SK-N-SH (cell line): ENCODE data around the gene MYH15. TPM values are rescaled to one million over a fixed set of nuclear protein-coding genes. Genes with fewer than 3 reads are reported as not detected.

Source experiments
- CTCF ChIA-PET: fragments of 300-600, 350-600 bp; formaldehyde crosslinking; extraction: SDS; loops from one replicate; lab custom pipeline; 2021; lab: Yijun Ruan, JAX
- POLR2A ChIA-PET: fragments of 350-600 bp; sonication (Branson Sonifier 250); formaldehyde crosslinking; extraction: SDS; loops from one replicate; lab custom pipeline; 2020; ENCODE audit warnings: antibody characterized with exemption, inconsistent platforms; lab: Yijun Ruan, JAX
- DNase-seq: peaks from one replicate; pipeline ENCODE4 v3.0.0; 2012
- H2AFZ ChIP-seq: fragments of 200-600 bp; sonication (generic); 2 replicates; pipeline ENCODE4 v1.8.1; 2016; ENCODE audit warnings: antibody characterized with exemption, mild to moderate bottlenecking, low read depth
- H3F3A ChIP-seq: fragments of 200-600 bp; sonication (generic); replicated peaks from 2 replicates; pipeline ENCODE3; 2016; ENCODE audit warnings: antibody characterized with exemption, mild to moderate bottlenecking; ENCODE audit not compliant: insufficient read depth
- H3K27ac ChIP-seq, 2 experiments: fragments of 200-500 bp in 1 of 2; fragments of 200-600 bp in 1 of 2; sonication (Bioruptor generic) in 1 of 2; sonication (generic), shearing (Covaris generic) in 1 of 2; 2 replicates each; pipeline versions ENCODE4 v1.5.1 to v1.6.1; 2014 to 2016; ENCODE audit warnings: low read depth in 2 of 2, inconsistent platforms in 1 of 2, low read length in 1 of 2, mild to moderate bottlenecking in 1 of 2, mixed read lengths in 1 of 2
- H3K27me3 ChIP-seq: fragments of 200-600 bp; sonication (generic), shearing (Covaris generic); 2 replicates; pipeline ENCODE4 v1.6.1; 2016; ENCODE audit warnings: mixed run types; ENCODE audit not compliant: insufficient read depth
- H3K36me3 ChIP-seq, 2 experiments: fragments of 200-500 bp in 1 of 2; fragments of 200-600 bp in 1 of 2; sonication (Bioruptor generic) in 1 of 2; sonication (generic) in 1 of 2; replicated peaks in 1 of 2; 2 replicates each; pipeline versions ENCODE3 to v1.5.1; 2014 to 2016; ENCODE audit warnings: low read length in 1 of 2, mild to moderate bottlenecking in 1 of 2; ENCODE audit not compliant: insufficient read depth in 2 of 2, control insufficient read depth in 1 of 2
- H3K4me1 ChIP-seq, 2 experiments: fragments of 200-500 bp in 1 of 2; fragments of 200-600 bp in 1 of 2; sonication (Bioruptor generic) in 1 of 2; sonication (generic), shearing (Covaris generic) in 1 of 2; 2 replicates each; pipeline versions ENCODE4 v1.5.1 to v1.6.1; 2014 to 2016; ENCODE audit warnings: low read depth in 1 of 2, low read length in 1 of 2, mixed run types in 1 of 2; ENCODE audit not compliant: insufficient read depth in 2 of 2, control insufficient read depth in 1 of 2
- H3K4me2 ChIP-seq: fragments of 200-600 bp; sonication (generic), shearing (Covaris generic); 2 replicates; pipeline ENCODE4 v1.6.1; 2017; ENCODE audit warnings: mixed run types
- H3K4me3 ChIP-seq, 2 experiments: fragments of 200-500 bp in 1 of 2; fragments of 200-600 bp in 1 of 2; sonication (Bioruptor generic) in 1 of 2; sonication (generic), shearing (Covaris generic) in 1 of 2; 2 replicates each; pipeline versions ENCODE4 v1.5.1 to v1.8.1; 2014 to 2016; ENCODE audit warnings: low read depth in 2 of 2, inconsistent platforms in 1 of 2, low read length in 1 of 2, mild to moderate bottlenecking in 1 of 2, mixed read lengths in 1 of 2, moderate library complexity in 1 of 2
- H3K79me2 ChIP-seq: fragments of 200-600 bp; sonication (generic); 2 replicates; pipeline ENCODE4 v1.8.1; 2017; ENCODE audit warnings: mild to moderate bottlenecking; ENCODE audit not compliant: insufficient read depth
- H3K9ac ChIP-seq: fragments of 200-600 bp; sonication (generic); 2 replicates; pipeline ENCODE4 v1.6.1; 2017; ENCODE audit warnings: mixed run types
- H3K9me2 ChIP-seq: fragments of 200-600 bp; sonication (generic); 2 replicates; pipeline ENCODE4 v1.6.1; 2017; ENCODE audit warnings: mixed run types
- H3K9me3 ChIP-seq: fragments of 200-600 bp; sonication (generic); 2 replicates; pipeline ENCODE4 v1.6.1; 2017; ENCODE audit warnings: mixed run types, mild to moderate bottlenecking, moderate library complexity
- H4K20me1 ChIP-seq: fragments of 200-600 bp; sonication (generic); 2 replicates; pipeline ENCODE4 v1.6.1; 2017; ENCODE audit warnings: mild to moderate bottlenecking, mixed run types; ENCODE audit not compliant: insufficient read depth
- CHD2 ChIP-seq: fragments of 150-350 bp; IDR thresholded peaks from 2 replicates; pipeline ENCODE4 v1.6.1; 2018; ENCODE audit warnings: low read length; ENCODE audit not compliant: partially characterized antibody
- ELF1 ChIP-seq: IDR thresholded peaks from 2 replicates; pipeline ENCODE4 v1.4.0; 2012
- EP300 ChIP-seq, 2 experiments: IDR thresholded peaks; 2 replicates each; pipeline versions ENCODE4 v1.4.0 to v1.6.1; 2012; ENCODE audit warnings: borderline replicate concordance in 1 of 2, low read depth in 1 of 2, low read length in 1 of 2
- EZH2phosphoT487 ChIP-seq: fragments of 200-600 bp; sonication (generic); IDR thresholded peaks from 2 replicates; pipeline ENCODE4 v1.6.1; 2017; ENCODE audit warnings: low read depth, mixed run types, mild to moderate bottlenecking, antibody characterized with exemption, moderate library complexity, borderline replicate concordance
- FOXJ3 ChIP-seq: sonication (generic); formaldehyde crosslinking; IDR thresholded peaks from 2 replicates; pipeline ENCODE4 v1.5.1; 2020; ENCODE audit warnings: mild to moderate bottlenecking, missing genetic modification reagents
- GABPA ChIP-seq: IDR thresholded peaks from 2 replicates; pipeline ENCODE4 v1.4.0; 2012; ENCODE audit warnings: low read depth, mild to moderate bottlenecking
- MAX ChIP-seq: IDR thresholded peaks from 2 replicates; pipeline ENCODE4 v1.4.0; 2012; ENCODE audit warnings: low read depth
- MEF2A ChIP-seq: IDR thresholded peaks from 2 replicates; pipeline ENCODE4 v1.4.0; 2012; ENCODE audit warnings: low read depth, borderline replicate concordance
- MXI1 ChIP-seq: IDR thresholded peaks from 2 replicates; pipeline ENCODE4 v1.6.1; 2012; ENCODE audit warnings: mild to moderate bottlenecking, low read depth, low read length, improper control_type of control experiment
- NFIC ChIP-seq: IDR thresholded peaks from 2 replicates; pipeline ENCODE4 v1.4.0; 2012; ENCODE audit warnings: borderline replicate concordance
- PBX3 ChIP-seq: IDR thresholded peaks from 2 replicates; pipeline ENCODE4; 2012
- POLR2AphosphoS5 ChIP-seq: IDR thresholded peaks from 2 replicates; pipeline ENCODE4 v1.6.1; 2012; ENCODE audit warnings: low read depth, low read length
- RAD21 ChIP-seq: IDR thresholded peaks from 2 replicates; pipeline ENCODE4 v1.6.1; 2012; ENCODE audit warnings: mild to moderate bottlenecking, low read length
- RCOR1 ChIP-seq: fragments of 150-350 bp; IDR thresholded peaks from 2 replicates; pipeline ENCODE4 v1.6.1; 2017; ENCODE audit warnings: antibody characterized with exemption, low read length
- RXRA ChIP-seq: IDR thresholded peaks from 2 replicates; pipeline ENCODE4 v1.4.0; 2012; ENCODE audit warnings: low read depth, mild to moderate bottlenecking, borderline replicate concordance
- TAF1 ChIP-seq: IDR thresholded peaks from 2 replicates; pipeline ENCODE4 v1.6.1; 2012; ENCODE audit warnings: low read depth, mild to moderate bottlenecking, low read length, moderate library complexity, borderline replicate concordance
- TEAD4 ChIP-seq: IDR thresholded peaks from 2 replicates; pipeline ENCODE4 v1.4.0; 2012; ENCODE audit warnings: mild to moderate bottlenecking, borderline replicate concordance; ENCODE audit not compliant: insufficient read depth
- USF1 ChIP-seq: IDR thresholded peaks from 2 replicates; pipeline ENCODE4 v1.4.0; 2012; ENCODE audit warnings: low read depth, borderline replicate concordance
- YY1 ChIP-seq: IDR thresholded peaks from 2 replicates; pipeline ENCODE4 v1.4.0; 2012; ENCODE audit warnings: low read depth, mild to moderate bottlenecking
- WGBS: methylation state at CpG from one replicate; pipeline ENCODE4 v1.1.6; 2017; ENCODE audit warnings: low lambda C conversion rate; 5-methylcytosine and 5-hydroxymethylcytosine counted together
- polyA plus RNA-seq, 3 experiments: library from polyadenylated mRNA; depleted of rRNA; stranded (reverse); fragments of >200 nt; gene quantifications; 2 replicates each; pipeline ENCODE4 v1.2.3, GENCODE V29; 2012
- TF ChIP-seq, protein P1 (sequence below): fragments of 200-600 bp; sonication (generic); IDR thresholded peaks from 2 replicates; pipeline ENCODE4 v1.6.1; 2017; ENCODE audit warnings: antibody characterized with exemption, mild to moderate bottlenecking, moderate library complexity

The MYH15 gene
- polyA plus RNA-seq, 1 of the 3 experiments (the other 2 are of a cell fraction): 2.1 TPM

- Histone ChIP-seq H2AFZ (no peak overlapping the region), H3K27me3 (no peaks in the 10 kb centered on the region), H3K9me2 (no peaks in the 10 kb centered on the region), H3K4me3 (no peak overlapping the region), H3K9me3 (no peaks in the 10 kb centered on the region), H3F3A (peaks cover 17% of the 10 kb centered on the region), H3K27ac (no peak overlapping the region), H4K20me1 (no peaks in the 10 kb centered on the region), H3K9ac (no peak overlapping the region), H3K36me3 (no peaks in the 10 kb centered on the region), H3K4me1 (peaks cover 15 to 18% of the 10 kb centered on the region in 2 experiments), H3K4me2 (no peak overlapping the region), H3K79me2 (no peaks in the 10 kb centered on the region)
- WGBS: 83% methylated on average over 2 of the region's 2 CpGs
- ChIA-PET CTCF (interaction anchor here (1.3 kb wide), 1 partner anchor 57 kb away, joined by 3 read pairs; no protein-coding TSS in a partner anchor), POLR2A (no interaction called here)
- TF ChIP-seq ELF1 (no peak), RCOR1 (no peak), CHD2 (no peak), FOXJ3 (CRISPR knock-in tag) (no peak), MAX (no peak), MEF2A (no peak), RXRA (no peak), EP300 (IDR thresholded peaks at IDR 0.05; ENCODE audit: borderline replicate concordance in 1 of 2, low read depth in 1 of 2, low read length in 1 of 2) (no peak), USF1 (no peak), NFIC (no peak)
- no peak for DNase-seq
These were observed 108.6 kb downstream of the MYH15 start for GRCh38 chr3:108401836-108402235.

GRCh38 chr3:108398510-108398909, 111.9 kb downstream of the MYH15 start:
- Histone ChIP-seq H3K27ac (no peak overlapping the region), H3K9me2 (no peaks in the 10 kb centered on the region), H3K9me3 (no peaks in the 10 kb centered on the region), H3K27me3 (no peaks in the 10 kb centered on the region), H3K4me2 (no peak overlapping the region), H3K9ac (no peak overlapping the region), H2AFZ (no peak overlapping the region), H3F3A (peaks cover 3% of the 10 kb centered on the region), H3K36me3 (no peaks in the 10 kb centered on the region), H3K4me1 (peaks cover 5 to 9% of the 10 kb centered on the region in 2 experiments), H3K4me3 (no peak overlapping the region), H4K20me1 (no peaks in the 10 kb centered on the region), H3K79me2 (no peaks in the 10 kb centered on the region)
- 76% methylated on average over 4 of the region's 6 CpGs for WGBS
- no peak for TF ChIP-seq MXI1
- no peak for TF ChIP-seq EP300 (IDR thresholded peaks at IDR 0.05; ENCODE audit: borderline replicate concordance in 1 of 2, low read depth in 1 of 2, low read length in 1 of 2)
- no peak for TF ChIP-seq PBX3
- no peak for TF ChIP-seq RAD21
- TF ChIP-seq, protein P1, sequence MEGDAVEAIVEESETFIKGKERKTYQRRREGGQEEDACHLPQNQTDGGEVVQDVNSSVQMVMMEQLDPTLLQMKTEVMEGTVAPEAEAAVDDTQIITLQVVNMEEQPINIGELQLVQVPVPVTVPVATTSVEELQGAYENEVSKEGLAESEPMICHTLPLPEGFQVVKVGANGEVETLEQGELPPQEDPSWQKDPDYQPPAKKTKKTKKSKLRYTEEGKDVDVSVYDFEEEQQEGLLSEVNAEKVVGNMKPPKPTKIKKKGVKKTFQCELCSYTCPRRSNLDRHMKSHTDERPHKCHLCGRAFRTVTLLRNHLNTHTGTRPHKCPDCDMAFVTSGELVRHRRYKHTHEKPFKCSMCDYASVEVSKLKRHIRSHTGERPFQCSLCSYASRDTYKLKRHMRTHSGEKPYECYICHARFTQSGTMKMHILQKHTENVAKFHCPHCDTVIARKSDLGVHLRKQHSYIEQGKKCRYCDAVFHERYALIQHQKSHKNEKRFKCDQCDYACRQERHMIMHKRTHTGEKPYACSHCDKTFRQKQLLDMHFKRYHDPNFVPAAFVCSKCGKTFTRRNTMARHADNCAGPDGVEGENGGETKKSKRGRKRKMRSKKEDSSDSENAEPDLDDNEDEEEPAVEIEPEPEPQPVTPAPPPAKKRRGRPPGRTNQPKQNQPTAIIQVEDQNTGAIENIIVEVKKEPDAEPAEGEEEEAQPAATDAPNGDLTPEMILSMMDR: no peak
- no peak for TF ChIP-seq TEAD4
- no peak for TF ChIP-seq EZH2phosphoT487
- TF ChIP-seq FOXJ3 (CRISPR knock-in tag): no peak
- TF ChIP-seq RCOR1: no peak
- no peak for TF ChIP-seq YY1
- TF ChIP-seq USF1: no peak
- no peak for TF ChIP-seq TAF1
- TF ChIP-seq GABPA: no peak
- no peak for TF ChIP-seq POLR2AphosphoS5
- no peak for TF ChIP-seq ELF1
- ChIA-PET CTCF (interaction anchor here (1.3 kb wide), 1 partner anchor 80 kb away, joined by 3 read pairs; no protein-coding TSS in a partner anchor), POLR2A (no interaction called here)
- no peak for DNase-seq
